C4-2B (cell line): ENCODE results near the gene POLN.

ENCODE experiments used
- H3K27ac ChIP-seq: fragments of 450-650 bp; 2 replicates; pipeline ENCODE4 v1.5.1; 2017
- ZFX ChIP-seq: fragments of 450-650 bp; IDR thresholded peaks from 2 replicates; pipeline ENCODE4 v1.6.1; 2017
- TF ChIP-seq, protein P1 (sequence below): fragments of 450-650 bp; conservative IDR thresholded peaks from 2 replicates; pipeline ENCODE4 v1.5.1; 2017; ENCODE audit warnings: mild to moderate bottlenecking

Gene POLN

DNA sequence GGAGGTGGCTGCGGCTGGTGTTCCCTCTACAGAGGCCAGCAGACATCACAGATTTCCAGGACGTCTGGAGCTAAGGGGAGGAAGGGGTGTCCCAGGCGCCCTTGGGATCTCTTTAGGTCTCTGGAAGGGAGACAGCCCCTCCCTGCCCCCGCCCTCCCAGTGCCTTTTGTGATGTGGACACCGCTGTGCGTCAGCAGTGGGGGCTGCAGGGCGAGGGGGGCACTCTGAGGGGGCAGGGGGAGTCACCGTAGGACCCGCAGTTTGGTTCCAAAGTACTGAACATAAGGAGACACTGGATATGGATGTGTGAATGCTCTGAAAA lies 45.6 kb upstream of the POLN start:
- TF ChIP-seq, protein P1, sequence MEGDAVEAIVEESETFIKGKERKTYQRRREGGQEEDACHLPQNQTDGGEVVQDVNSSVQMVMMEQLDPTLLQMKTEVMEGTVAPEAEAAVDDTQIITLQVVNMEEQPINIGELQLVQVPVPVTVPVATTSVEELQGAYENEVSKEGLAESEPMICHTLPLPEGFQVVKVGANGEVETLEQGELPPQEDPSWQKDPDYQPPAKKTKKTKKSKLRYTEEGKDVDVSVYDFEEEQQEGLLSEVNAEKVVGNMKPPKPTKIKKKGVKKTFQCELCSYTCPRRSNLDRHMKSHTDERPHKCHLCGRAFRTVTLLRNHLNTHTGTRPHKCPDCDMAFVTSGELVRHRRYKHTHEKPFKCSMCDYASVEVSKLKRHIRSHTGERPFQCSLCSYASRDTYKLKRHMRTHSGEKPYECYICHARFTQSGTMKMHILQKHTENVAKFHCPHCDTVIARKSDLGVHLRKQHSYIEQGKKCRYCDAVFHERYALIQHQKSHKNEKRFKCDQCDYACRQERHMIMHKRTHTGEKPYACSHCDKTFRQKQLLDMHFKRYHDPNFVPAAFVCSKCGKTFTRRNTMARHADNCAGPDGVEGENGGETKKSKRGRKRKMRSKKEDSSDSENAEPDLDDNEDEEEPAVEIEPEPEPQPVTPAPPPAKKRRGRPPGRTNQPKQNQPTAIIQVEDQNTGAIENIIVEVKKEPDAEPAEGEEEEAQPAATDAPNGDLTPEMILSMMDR: no peak
- TF ChIP-seq ZFX: no peak
- H3K27ac ChIP-seq: no peak overlapping the region

DNA sequence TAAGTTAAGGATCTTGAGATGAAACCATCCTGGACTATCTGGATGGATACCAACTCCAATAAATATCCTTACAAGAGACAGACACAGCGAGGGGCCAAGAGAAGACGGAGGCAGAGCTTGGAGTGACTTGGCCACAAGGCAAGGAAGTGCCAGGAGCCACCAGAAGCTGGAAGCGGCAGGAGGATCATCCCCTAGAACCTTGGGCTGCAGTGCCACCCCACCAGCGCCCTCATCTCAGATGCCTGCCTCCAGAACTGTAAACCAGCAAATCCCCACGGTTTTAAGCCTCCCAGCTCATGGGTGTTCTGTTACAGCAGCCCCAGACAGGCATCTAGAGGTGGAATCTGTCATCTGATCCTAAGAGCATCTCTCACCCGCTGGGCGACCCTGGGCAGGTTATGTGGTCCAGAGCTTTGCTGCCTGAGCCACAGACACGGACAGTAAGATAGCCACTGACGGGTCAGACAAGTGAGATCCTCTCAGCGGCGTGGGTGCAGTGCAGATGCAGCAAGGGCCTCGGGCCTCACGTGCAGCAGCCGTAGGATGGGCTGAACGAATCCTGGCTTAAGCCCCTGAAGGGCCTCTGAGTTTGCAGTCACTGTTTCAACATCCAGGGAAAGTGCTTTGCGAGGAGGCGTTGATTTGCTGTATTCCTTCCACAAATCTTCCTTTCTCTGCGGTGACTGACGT lies 45.1 kb upstream of the POLN start:
- H3K27ac ChIP-seq: no peak overlapping the region
- no peak for TF ChIP-seq ZFX
- TF ChIP-seq, protein P1: no peak

DNA sequence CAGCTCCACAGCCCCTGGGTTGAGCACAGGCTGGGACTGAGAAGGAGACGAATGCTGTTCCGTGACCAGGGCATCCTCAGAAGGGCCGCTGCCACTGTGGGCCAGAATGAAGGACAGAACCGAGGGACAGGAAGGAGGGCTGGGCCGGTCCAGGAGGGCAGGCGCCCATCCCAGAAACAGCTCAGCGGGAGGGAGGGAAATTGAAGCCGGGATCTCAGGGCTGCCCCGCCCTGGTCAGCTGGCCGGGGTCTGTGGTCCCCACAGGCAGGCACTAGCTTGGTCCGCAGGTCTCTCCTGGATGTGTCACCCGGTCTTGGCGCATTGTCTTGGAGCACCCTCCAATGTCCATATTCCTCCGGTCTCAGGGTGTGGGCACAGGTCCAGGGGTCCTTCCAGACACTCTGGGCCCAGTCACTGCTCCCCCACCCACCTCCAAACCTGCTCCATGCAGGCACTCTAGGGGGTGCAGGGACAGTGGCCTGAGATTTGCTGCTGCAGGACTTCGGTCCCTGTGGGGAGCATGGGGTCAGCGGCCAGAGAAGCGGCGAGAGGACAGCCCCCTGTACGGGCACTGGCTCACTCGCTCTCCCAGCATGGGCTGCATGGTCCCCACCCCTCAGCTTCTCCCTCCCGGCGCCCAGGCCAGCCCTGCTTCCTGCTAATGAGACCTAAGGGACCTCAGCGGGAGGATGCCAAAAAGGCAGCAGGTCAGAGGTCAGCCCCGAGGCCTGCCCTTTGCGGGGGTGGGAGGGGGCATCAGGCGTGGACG lies 43.9 kb upstream of the POLN start:
- TF ChIP-seq ZFX: no peak
- TF ChIP-seq, protein P1: no peak
- H3K27ac ChIP-seq: no peak overlapping the region

DNA sequence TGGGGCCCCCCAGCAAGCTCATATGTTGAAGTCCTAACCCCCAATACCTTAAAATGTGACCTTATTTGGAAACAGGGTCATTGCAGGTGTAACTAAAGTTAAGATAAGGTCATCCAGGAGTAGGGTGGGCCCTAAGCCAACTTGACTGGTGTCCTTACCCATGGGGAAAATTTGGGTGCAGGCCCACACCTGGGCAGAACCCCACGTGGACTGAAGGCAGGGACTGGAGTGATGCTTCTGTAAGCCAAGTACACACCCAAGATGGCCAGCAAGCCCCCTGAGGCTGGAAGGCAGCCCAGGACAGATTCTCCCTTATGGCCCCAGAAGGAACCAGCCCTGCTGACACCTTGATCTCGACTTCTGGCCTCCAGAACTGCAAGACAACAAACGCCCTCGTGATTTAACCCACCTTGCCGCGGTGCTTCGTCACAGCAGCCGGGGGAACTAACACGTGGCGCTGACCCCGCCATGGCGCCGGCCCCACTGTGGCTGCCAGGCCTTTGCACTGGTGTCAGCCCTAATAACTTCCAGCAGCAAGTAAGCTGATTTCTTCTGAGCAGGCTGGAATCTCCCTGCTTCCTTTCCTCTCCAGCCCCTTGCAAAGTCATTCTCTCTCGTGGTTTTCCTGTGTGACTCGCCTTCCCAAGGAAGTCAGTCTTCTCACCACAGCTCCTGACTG lies 43.2 kb upstream of the POLN start:
- TF ChIP-seq, protein P1: no peak
- no peak for TF ChIP-seq ZFX
- H3K27ac ChIP-seq: no peak overlapping the region

DNA sequence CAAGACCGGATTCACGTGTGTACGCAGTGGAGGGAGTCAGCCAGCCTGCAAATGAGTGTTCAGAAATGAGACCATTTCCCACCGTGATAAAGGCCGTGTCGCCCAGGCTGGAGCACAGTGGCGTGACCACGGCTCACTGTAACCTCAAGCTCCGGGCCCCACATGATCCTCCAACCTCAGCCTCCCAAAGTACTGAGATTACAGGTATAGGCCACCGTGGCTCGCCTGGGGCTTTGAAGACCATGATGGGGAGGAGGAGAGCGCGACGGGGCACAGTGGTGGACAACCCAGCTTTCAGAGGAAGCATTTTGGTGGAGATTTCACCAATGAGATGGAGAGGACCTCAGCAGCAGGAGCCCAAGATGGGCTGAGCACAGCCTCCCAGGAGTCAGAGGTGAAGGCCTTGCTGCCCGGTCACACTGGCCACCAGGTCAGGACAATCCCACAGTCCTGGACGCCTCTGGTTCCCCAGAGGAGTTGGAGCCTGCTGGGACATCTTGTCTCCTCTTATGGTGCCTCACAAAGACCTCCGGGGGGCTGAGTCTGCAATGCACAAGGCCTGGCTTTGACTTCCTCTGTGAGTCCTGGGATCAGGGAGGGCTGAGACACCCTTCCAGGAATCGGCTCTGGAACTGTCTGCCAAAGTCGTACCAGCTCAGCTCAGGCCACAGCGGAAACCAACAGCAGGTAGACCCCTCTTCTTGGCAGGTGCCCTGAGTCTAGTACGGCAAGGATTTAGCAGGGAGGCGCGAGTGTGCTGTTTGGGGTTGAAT lies 42.4 kb upstream of the POLN start:
- H3K27ac ChIP-seq: no peak overlapping the region
- TF ChIP-seq, protein P1: no peak
- TF ChIP-seq ZFX: no peak

DNA sequence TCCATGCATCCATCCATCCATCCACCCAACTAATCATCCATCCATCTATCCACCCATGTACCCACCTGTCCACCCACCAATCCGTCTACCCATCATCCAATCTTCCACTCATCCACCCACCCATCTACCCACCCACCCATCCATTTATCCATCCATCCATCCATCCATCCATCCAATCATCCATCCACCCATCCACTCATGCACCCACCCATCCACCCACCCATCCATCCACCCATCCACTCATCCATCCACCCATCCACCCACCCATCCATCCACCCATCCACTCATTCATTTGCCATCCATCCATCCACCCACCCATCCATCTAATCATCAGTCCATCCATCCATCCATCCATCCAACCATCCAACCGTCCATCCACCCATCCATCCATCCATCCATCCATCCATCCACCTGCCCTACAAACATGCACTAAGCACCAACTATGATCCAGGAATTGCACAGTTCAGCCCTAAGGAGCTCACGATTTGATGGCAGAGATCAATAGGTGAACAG lies 41.3 kb upstream of the POLN start:
- H3K27ac ChIP-seq: no peak overlapping the region
- TF ChIP-seq, protein P1: no peak
